Measurements from ENCODE around the gene EGFR.

EGFR gene

DNA sequence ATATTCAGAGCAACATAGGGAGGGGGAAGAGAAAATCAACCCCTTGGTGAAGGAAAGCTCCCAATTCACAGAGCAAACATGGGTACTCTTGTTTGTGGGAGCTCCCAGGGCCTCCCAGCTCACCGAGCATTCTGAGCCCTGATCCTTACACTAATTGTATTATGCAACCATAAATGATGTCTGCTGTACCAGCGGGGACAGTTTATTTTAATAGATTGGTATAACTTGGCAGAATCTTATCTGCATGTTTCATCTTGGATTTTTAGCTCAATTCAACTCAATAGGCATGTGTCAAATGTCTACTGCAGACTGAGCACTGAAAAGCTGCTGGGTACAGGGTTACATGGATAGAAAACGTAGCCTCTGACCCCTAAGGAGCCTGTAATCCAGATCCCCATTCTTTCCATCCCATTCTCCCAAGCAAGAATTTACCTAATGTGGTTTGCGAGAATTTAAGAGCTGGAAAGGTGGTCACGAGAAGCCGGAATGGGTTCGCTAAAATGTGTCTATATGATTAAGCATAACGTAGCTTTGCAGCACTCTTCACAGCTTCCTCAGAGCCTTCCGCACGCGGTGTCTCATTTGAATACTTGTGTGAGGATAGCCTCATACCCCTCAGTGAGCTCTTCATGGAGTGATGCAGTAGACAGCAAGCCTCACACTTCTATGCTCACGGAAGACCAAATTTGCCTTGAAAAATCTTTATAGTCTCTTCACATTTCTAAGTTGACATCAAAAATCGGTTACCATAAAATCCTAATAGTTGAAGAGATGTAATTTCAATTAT lies 18.3 kb downstream of the EGFR start:
- DNase-seq, result no peak

GRCh38 chr7:55043691-55044370 lies 25.0 kb downstream of the EGFR start:
- DNase-seq, result no peak

DNA sequence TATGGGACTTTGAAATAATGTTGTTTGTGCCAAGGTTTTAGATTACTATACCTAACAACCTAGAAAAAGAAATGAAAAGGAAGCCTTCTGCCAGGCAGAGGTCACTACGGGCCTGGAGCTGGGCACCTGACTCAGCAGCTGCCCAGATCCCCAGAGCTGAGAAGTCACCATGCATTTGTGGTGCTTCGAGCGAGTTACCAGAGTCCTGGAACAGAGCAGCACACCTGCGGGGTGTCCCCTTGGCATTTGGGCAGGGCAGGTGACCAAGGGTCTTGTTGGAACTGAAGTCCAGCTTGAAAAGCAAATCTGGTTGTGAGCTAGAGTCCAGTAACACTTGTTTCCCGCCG lies 25.5 kb downstream of the EGFR start:
- no peak for DNase-seq

- no peak for DNase-seq
Observed at GRCh38 chr7:55044791-55045190, 26.0 kb downstream of the EGFR start.

GRCh38 chr7:55046582-55047342 lies 27.9 kb downstream of the EGFR start:
- DNase-seq, result no peak

GRCh38 chr7:55048221-55048859 lies 29.5 kb downstream of the EGFR start:
- no peak for DNase-seq

DNA sequence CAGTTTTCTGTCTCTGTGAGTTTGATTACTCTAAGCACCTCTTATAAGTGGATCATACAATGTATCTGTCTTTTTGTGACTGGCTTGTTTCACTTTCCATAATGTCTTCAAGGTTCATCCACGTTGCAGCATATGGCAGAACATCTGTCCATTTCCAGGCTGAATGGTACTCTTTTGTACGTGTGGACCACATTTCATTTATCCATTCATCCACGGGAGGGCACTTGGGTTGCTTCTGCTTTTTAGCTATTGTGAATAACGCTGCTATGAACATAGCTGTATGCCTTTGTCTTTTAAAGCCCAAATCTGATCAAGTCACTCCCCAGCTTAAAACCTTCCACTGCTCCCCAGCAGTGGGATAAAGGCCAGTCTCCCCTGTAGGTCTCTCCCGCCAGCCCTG lies 31.5 kb downstream of the EGFR start:
- no peak for DNase-seq

GRCh38 chr7:55052081-55052480 lies 33.3 kb downstream of the EGFR start:
- no peak for DNase-seq

DNA sequence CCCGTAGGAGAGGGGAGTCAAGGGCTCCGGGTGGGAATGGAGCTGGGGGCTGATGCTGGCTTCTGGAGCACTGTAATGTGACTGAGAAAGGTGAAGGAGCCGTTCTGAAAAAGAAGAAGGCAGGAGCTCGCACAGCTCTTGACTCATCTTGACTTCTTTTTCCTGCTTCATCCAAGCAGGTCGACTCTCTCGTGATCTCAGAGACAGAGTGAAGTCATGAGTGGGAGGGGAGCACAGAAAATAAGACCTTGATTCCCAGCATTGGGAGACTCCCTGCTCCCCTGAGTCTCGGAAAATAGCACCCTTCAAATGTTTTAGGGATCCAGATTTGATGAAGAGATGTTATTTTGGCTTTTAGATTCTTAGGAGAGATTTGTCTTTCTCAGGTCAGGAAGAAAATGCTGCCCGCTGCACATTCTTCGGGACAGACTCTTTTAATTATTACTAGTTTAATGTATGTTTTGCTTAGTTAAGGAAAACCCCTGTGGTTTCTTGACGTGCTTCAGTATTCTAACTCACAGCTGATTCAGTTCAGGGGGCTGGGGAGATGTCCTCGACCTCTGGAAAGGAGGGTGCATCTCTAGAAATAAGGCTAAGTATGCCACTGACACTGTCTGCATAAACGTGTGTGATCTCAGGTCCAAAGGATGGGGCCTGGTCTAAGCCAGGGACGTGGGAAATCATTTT lies 34.1 kb downstream of the EGFR start:
- no peak for DNase-seq

DNA sequence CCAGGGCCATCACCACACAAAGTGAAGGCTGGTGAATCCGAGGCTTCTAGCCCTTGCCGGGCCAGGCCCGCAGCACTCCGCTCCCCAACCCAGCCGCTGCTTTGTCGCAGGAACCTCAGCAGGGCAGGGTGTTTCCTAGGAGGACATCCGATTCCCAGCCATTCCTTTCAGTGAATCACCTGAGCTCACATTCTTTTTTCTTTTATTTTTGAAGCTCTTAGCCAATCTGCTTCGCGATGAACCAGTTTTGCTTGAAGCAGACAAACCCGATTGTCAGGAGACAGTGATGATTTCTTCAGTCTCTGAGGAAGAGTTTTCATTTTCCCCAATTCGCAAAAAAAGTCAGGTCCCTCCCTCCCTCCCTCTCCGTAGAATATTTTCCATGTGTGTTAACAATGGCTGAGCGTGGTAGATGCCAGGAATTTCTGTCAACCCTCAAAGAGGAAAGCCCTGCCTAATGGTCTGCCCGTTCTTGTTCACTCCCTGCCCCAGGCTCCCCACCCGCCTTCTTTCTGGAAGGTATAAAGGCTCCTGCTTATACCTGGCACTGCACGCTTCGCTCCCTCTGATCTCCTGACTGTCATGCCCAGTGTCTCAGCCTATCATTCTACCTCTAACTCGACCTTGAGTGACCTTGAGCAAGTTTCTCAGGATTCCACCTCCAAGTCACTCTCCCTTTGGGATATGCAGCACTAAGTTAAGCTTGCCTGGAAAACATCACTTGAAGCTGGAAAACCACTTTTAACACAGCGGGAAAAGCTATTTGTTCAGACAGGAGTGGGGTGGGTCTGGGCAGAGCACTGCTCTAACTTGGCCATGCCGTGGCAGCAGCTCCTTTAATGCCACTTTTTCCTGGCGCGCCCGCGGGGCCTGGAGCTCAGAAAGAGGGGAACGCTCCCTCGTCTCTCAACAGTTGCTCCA lies 35.1 kb downstream of the EGFR start:
- DNase-seq, result no peak

- no peak for DNase-seq
Observed at GRCh38 chr7:55054758-55055157, 35.9 kb downstream of the EGFR start.

DNA sequence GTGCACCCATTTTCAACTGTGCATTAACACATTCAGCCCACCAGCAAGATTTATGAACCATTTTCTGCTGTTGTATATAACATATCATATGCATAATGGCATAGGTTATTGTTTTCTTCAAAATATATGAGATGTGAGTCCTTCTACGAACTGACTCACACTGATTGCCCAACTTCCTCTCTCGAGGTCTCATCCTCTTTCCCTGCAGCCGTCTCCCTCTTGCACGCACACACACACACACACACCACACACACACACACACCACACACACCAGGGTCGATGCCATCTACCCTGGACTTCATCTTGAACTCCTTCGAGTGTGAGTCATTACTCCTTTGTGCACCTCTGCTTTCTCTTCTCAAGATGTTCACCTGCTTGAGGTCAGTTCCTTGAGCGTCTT lies 36.7 kb downstream of the EGFR start:
- no peak for DNase-seq

DNA sequence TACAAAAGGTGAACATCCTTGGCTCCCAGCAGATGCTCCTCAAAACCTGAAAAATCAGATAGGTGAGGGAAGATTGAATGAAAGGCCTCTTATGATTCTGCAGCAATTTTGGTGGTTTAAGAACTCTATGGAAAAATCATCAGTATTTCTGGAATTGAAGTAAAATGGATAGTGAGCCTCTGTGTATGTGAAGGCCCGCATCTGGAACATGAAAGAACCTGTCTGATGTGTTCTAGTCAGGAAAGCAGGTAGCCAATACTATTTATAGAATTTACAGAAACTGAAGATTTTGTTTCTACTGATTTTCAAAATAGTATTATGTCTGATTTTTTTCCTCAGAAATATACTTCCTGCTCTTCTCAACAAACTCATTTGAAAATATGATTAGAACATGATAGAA lies 37.3 kb downstream of the EGFR start:
- DNase-seq, result no peak

DNA sequence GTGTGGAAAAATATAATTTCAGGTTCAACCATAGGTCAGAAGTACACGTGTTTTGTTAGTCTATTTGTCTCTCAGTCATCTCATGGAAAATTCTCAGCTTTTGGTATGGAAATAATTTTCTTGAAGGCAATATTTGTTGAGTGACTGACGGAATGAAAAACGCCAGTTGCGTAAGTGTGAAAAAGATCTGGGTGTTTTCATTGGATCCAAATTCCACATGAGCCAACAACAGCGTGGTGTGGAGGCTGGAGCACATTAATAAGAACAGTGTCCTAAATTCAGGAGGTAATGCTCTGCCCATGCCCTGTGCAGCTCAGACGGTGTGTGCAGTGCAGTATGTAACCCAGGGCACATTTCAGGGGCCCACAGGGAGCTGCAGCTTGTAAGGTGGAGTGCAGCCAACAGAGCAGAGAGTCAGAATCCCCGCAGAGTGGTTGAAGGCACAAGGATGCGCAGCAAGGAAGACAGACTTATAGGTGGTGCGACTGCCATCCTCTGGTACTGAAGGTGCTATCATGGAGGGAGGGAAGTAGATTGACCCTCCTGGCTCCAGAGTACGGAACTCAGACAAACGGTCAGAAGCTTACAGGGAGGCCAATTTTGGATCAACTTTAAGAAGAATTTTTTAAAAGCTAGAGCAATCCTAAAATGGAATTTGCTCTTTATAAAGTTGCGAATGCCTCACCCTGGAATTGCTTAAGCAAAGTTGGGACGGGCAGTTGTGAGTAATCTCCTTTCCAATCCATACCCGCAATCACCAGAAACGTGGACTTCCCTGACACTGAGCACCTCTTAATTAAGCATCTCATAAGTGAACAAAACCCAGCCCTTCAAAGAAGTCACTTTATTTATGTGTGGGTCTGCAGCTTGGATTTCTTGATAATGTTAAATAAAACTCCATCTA lies 38.0 kb downstream of the EGFR start:
- DNase-seq, result no peak

GRCh38 chr7:55058314-55058713 lies 39.5 kb downstream of the EGFR start:
- DNase-seq, result no peak

DNA sequence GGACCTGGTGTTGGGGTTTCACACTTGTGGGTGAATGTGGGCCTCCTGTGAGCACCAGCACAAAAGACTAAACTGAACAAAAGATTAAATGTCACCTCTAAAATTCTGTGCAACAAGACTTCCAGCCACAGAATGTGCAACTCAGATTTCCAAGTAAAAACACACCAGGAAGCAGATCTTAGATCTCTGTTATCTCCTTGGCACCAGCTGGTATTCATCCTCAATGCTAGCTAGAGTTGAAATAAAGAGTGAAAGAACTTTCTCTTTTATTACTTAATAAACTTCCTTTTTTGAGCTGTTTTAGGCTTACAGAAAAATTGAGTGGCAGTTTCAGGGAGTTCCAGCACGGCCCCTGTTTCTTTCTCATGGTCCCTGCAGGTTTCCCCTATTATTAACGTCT lies 40.2 kb downstream of the EGFR start:
- DNase-seq, result no peak

- no peak for DNase-seq
Observed at GRCh38 chr7:55060085-55060484, 41.3 kb downstream of the EGFR start.

GRCh38 chr7:55060636-55061022 lies 41.8 kb downstream of the EGFR start:
- DNase-seq, result no peak

GRCh38 chr7:55061726-55062499 lies 43.1 kb downstream of the EGFR start:
- no peak for DNase-seq

DNA sequence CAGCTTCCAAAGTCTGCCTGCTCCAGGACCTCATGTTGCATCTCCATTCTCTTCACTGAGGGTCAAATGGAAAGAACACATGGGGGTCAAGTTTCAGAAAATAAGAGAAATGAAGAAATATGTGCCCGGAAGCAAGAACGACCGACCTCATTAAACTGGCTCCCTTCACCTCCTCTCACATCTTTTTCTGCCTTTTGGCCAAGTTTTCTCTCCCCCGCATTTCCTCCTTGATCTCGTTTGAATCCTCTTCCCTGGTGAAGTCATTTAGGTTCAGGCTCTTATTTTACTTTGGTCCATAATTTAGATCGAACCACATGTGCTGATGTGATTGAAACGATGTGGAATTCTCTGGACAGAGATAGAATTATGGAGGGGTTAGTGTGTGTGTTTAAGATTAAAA lies 44.2 kb downstream of the EGFR start:
- no peak for DNase-seq
